Body of pancreas (tissue), 4 donors: Measurements from ENCODE around the gene IFI44.

Source experiments
- CTCF ChIP-seq, 7 experiments: fragments of 450-650 bp in 4 of 7; fragments of 200-600 bp in 3 of 7; sonication (generic) in 3 of 7; IDR thresholded peaks; one replicate each; pipeline ENCODE4 v1.5.1; 2016 to 2019; ENCODE audit warnings: antibody characterized with exemption in 7 of 7
- POLR2A ChIP-seq, 3 donors: fragments of 450-650 bp; IDR thresholded peaks; one replicate each; pipeline ENCODE4 v1.6.1; 2016; ENCODE audit warnings: antibody characterized with exemption in 3 of 3, mild to moderate bottlenecking in 2 of 3

GRCh38 chr1:78607334-78607927 is 42.2 kb upstream of the IFI44 start:
- TF ChIP-seq CTCF (IDR thresholded peaks at IDR 0.05) (peak; percentile 33 to 73 (median 69)), POLR2A (IDR thresholded peaks at IDR 0.05) (no peak)
